HepG2 (cell line): Measurements from ENCODE around the gene CASTOR1. TPM values are rescaled to one million over a fixed set of nuclear protein-coding genes. Genes with fewer than 3 reads are reported as not detected.

ENCODE experiments used
- ARID3A ChIP-seq: IDR thresholded peaks from 2 replicates; pipeline ENCODE4 v1.6.1; 2012; ENCODE audit warnings: low read depth, low read length, improper control_type of control experiment
- ARID5B ChIP-seq: IDR thresholded peaks from 2 replicates; pipeline ENCODE4 v1.4.0; 2020; ENCODE audit warnings: mild to moderate bottlenecking, missing genetic modification reagents
- EED ChIP-seq: sonication (generic); formaldehyde crosslinking; IDR thresholded peaks from 2 replicates; pipeline ENCODE4 v1.5.0; 2020; ENCODE audit warnings: mild to moderate bottlenecking, missing genetic modification reagents
- FOSL1 ChIP-seq: sonication (generic); formaldehyde crosslinking; IDR thresholded peaks from 2 replicates; pipeline ENCODE4 v1.9.0; 2021; ENCODE audit warnings: missing genetic modification reagents, borderline replicate concordance
- FOXK1 ChIP-seq: sonication (generic); formaldehyde crosslinking; IDR thresholded peaks from 2 replicates; pipeline ENCODE4 v1.4.0; 2020; ENCODE audit warnings: low read depth, missing genetic modification reagents, borderline replicate concordance
- HMGA1 ChIP-seq: sonication (generic); formaldehyde crosslinking; conservative IDR thresholded peaks from 2 replicates; pipeline ENCODE4 v1.4.0; 2020; ENCODE audit warnings: missing genetic modification reagents
- IKZF4 ChIP-seq: sonication (generic); formaldehyde crosslinking; IDR thresholded peaks from 2 replicates; pipeline ENCODE4 v1.5.1; 2020; ENCODE audit warnings: borderline replicate concordance, mild to moderate bottlenecking, low read depth, missing genetic modification reagents; ENCODE audit errors: not compliant biosample characterization
- KLF15 ChIP-seq: sonication (generic); formaldehyde crosslinking; IDR thresholded peaks from 2 replicates; pipeline ENCODE4 v1.8.1; 2023; ENCODE audit warnings: borderline replicate concordance, mild to moderate bottlenecking, inconsistent platforms, missing genetic modification reagents, mixed read lengths
- MBD4 ChIP-seq: IDR thresholded peaks from 2 replicates; pipeline ENCODE4 v1.6.1; 2012; ENCODE audit warnings: low read length, inconsistent platforms, borderline replicate concordance
- PBX3 ChIP-seq: sonication (generic); formaldehyde crosslinking; IDR thresholded peaks from 2 replicates; pipeline ENCODE4 v1.8.1; 2023; ENCODE audit warnings: missing genetic modification reagents, inconsistent platforms, borderline replicate concordance
- RNF2 ChIP-seq: fragments of 450-650 bp; conservative IDR thresholded peaks from 2 replicates; pipeline ENCODE4 v1.6.1; 2016; ENCODE audit warnings: low read depth
- SPEN ChIP-seq: sonication (generic); formaldehyde crosslinking; IDR thresholded peaks from 2 replicates; pipeline ENCODE4 v1.5.1; 2020; ENCODE audit warnings: low read depth, mild to moderate bottlenecking, missing genetic modification reagents
- ZFX ChIP-seq: sonication (generic); formaldehyde crosslinking; IDR thresholded peaks from 2 replicates; pipeline ENCODE4 v1.4.0; 2020; ENCODE audit warnings: mild to moderate bottlenecking, low read depth, missing genetic modification reagents, moderate library complexity
- ZNF124 ChIP-seq: sonication (generic); formaldehyde crosslinking; IDR thresholded peaks from 2 replicates; pipeline ENCODE4 v1.4.0; 2020; ENCODE audit warnings: missing genetic modification reagents
- ZNF143 ChIP-seq: sonication (generic); formaldehyde crosslinking; IDR thresholded peaks from 2 replicates; pipeline ENCODE4 v1.4.0; 2020; ENCODE audit warnings: missing genetic modification reagents
- ZNF709 ChIP-seq: sonication (generic); formaldehyde crosslinking; IDR thresholded peaks from 2 replicates; pipeline ENCODE4 v1.5.0; 2020; ENCODE audit warnings: mild to moderate bottlenecking, missing genetic modification reagents
- ZNF850 ChIP-seq: sonication (generic); formaldehyde crosslinking; conservative IDR thresholded peaks from 2 replicates; pipeline ENCODE4 v1.9.0; 2021; ENCODE audit warnings: mild to moderate bottlenecking, missing genetic modification reagents
- ZNF878 ChIP-seq: sonication (generic); formaldehyde crosslinking; IDR thresholded peaks from 2 replicates; pipeline ENCODE4 v1.8.1; 2023; ENCODE audit warnings: mild to moderate bottlenecking, missing genetic modification reagents, moderate library complexity
- ZXDC ChIP-seq: sonication (generic); formaldehyde crosslinking; IDR thresholded peaks from 2 replicates; pipeline ENCODE4 v1.5.0; 2020; ENCODE audit warnings: mild to moderate bottlenecking, missing genetic modification reagents
- polyA plus RNA-seq, 8 experiments: library from polyadenylated mRNA; depleted of rRNA in 3 of 8; stranded (reverse) in 7 of 8; unstranded in 1 of 8; fragments of >200 nt; fragmentation: Illumina TruSeq in 4 of 8; extraction: Trizol in 4 of 8; gene quantifications; 2 replicates each; pipeline versions ENCODE4 v1.2.1 to v1.2.3, GENCODE V29; 2011 to 2016; ENCODE audit warnings: low read depth in 4 of 8, missing spikeins in 1 of 8, mixed read lengths in 1 of 8; ENCODE audit not compliant: insufficient read depth in 1 of 8
- total RNA-seq, 5 experiments: library from RNA; depleted of rRNA; stranded (reverse); fragments of >200 nt; fragmentation: Illumina TruSeq; extraction: Trizol; gene quantifications; 2 replicates each; pipeline ENCODE4 v1.2.3, GENCODE V29; 2016; ENCODE audit warnings: low read depth in 1 of 5

CASTOR1 gene
- total and polyA plus RNA-seq, 2 of the 13 experiments (the other 11 are each of a cell fraction or from before 2014, with no cell fraction given) = 2.6 to 4.4 TPM

GRCh38 chr22:30249049-30250038 lies 40.0 kb downstream of the CASTOR1 start (continued):
- 0 out of 2 replicates have a peak, but pooled peaks have one; percentile 30 for TF ChIP-seq ARID5B (CRISPR knock-in tag)
- TF ChIP-seq MBD4 = no peak
- no peak for TF ChIP-seq ZNF709
- no peak for TF ChIP-seq EED (CRISPR knock-in tag)
- TF ChIP-seq ZNF143 (CRISPR knock-in tag) = no peak
- TF ChIP-seq PBX3 = no peak
- TF ChIP-seq FOXK1 (CRISPR knock-in tag) = no peak
- peak; percentile 41; the same call in 1 of the 2 replicates for TF ChIP-seq ZFX (CRISPR knock-in tag)
- TF ChIP-seq ARID3A = no peak
- TF ChIP-seq ZXDC (CRISPR knock-in tag) = no peak
- TF ChIP-seq IKZF4 (CRISPR knock-in tag) = no peak
- no peak for TF ChIP-seq HMGA1 (CRISPR knock-in tag)
- TF ChIP-seq FOSL1 (CRISPR knock-in tag) = no peak
- no peak for TF ChIP-seq ZNF878
- TF ChIP-seq SPEN = no peak
- TF ChIP-seq KLF15 (CRISPR knock-in tag) = no peak
- TF ChIP-seq ZNF850 (CRISPR knock-in tag) = no peak
- no peak for TF ChIP-seq RNF2
- no peak for TF ChIP-seq ZNF124
